NCI-H146 (cell line): ENCODE data around the gene COL18A1.
"Not testable (repeated sequence)": the region's sequence is repeated elsewhere in the genome, so short reads cannot be mapped to it uniquely, and the experiment has no call there.

Experiments
- DNase-seq: peaks from one replicate; lab custom pipeline; 2025; lab: John Stamatoyannopoulos, UW

The COL18A1 gene

DNA sequence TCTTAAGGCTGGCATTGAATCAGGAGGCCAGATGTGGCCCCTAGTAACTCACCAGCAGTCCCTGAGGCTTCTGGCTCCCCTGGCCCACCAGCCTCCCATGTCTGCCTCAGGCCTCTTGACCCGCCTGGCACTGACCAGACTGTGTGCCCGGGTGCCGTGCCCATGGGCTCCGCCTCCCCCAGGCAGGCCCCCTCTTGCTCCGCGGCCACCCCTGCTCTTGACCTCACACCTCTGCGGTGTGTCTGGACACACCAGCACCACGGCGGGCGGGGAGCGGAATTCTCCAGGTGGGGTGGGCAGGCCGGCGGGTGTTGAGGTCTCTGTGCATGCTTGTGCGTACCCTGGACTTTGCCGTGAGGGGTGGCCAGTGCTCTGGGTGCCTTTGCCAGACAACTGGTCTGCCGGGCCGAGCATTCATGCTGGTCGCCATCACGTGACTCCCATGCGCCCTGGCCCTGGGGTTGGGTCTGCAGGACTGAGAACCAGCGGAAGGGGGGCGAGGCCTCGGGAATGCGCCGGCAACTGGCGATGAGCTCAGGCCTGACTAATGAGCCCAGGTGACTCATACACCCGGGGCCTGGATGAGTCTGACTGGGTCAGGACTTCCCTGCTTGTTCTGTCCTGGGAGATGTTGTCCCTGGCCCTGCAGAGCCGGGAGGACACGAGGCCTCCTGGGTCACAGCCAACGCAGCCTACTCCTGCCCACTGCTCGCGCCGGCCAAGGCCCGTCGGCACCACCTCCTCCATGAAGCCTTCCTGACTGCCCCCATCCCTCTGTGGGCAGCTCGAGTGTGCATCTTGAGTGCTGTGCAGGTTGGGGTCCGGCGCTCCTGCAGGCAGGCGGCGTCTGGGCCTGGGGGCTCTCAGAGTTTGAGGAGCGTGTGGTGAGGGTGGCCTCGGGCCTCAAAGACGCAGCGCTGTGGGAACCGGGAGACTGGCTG is 22.6 kb downstream of the COL18A1 start:
- DNase-seq = no peak

GRCh38 chr21:45428534-45428933 is 23.6 kb downstream of the COL18A1 start:
- DNase-seq = no peak

DNA sequence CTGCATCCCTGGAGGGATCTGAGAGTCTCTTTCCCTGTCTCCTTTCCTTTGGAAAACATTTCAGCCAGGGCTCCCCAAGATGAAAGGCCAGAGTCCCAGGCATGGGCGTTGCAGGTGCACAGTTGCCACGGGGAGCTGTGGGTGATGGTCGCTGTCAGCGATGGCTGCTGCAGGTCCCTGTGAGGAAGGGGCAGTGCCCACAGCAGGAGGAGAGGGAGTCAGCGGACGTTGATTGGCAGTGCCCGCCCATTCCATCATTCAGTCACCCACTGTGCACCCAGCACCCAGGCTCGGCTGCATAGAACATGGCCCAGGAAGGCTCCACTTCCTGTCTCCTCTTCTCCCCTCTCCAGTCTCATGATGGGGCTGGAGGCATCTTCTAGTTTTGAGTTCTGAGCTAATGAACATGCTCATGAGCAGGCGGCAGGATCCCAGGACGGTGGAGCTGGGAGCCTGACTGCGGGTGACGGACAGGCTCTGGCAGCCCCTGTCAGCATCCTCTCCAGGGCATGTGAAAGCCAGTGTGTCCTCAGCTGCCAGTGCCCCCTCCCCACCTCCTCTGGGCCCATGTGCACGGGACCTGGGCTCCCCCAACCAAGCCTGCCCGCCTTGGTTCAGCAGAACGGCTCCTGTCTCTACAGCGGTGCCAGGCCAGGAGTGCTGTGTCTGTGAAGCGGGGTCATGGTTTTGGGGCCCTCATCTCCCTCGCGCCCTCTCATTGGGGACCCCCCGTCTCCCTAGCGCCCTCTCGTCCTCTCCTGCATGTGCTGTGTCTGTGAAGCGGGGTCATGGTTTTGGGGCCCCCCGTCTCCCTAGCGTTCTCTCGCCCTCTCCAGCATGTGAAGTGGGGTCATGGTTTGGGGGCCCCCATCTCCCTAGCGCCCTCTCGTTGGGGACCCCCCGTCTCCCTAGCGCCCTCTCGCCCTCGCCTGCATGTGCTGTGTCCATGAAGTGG is 24.5 kb downstream of the COL18A1 start:
- DNase-seq = no peak

DNA sequence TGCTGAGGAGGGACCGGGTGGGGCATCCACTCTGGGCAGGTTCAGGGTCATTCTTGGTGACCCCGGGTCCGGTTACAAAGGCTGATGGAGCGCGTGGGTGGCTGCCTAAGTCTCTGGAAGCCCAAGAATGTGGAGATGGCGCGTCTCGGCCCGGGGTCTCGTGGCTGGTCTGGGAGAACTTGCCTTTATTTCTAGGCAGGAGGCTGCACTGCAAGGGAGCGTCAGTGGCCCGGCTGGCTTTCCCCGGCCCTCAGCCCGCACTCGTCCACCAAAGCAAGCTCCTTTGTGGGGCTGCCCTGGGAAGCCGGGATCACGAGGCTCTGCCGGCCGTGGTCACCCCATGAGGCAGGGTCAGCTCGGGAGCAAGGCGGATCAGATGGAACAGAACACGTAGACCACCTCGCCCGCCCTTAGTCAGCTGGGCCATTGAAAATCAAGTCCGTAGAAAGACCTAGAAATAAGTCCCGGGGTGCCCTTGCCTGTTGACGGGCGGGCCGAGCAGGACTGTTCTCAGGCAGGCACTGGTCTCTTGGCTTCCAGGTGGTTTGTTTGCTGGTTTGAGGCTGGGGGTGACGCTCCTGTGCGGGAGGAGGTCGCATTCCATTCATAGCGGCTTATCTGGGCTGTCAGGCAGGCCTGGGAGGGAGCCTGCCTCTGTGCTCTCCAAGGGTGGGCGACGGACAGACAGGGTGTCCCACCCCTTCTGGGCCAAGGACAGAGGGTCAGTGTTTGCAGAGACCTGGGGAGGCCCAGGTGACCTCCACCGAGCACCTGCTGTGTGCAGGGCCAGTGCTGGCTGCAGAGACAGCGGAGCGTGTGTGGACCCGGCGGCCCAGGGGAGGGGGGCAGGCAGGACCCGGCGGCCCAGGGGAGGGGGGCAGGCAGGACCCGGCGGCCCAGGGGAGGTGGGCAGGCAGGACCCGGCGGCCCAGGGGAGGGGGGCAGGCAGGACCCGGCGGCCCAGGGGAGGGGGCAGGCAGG is 25.8 kb downstream of the COL18A1 start:
- DNase-seq = no peak

- no peak for DNase-seq
Observed at GRCh38 chr21:45431781-45432572, 27.0 kb downstream of the COL18A1 start.

DNA sequence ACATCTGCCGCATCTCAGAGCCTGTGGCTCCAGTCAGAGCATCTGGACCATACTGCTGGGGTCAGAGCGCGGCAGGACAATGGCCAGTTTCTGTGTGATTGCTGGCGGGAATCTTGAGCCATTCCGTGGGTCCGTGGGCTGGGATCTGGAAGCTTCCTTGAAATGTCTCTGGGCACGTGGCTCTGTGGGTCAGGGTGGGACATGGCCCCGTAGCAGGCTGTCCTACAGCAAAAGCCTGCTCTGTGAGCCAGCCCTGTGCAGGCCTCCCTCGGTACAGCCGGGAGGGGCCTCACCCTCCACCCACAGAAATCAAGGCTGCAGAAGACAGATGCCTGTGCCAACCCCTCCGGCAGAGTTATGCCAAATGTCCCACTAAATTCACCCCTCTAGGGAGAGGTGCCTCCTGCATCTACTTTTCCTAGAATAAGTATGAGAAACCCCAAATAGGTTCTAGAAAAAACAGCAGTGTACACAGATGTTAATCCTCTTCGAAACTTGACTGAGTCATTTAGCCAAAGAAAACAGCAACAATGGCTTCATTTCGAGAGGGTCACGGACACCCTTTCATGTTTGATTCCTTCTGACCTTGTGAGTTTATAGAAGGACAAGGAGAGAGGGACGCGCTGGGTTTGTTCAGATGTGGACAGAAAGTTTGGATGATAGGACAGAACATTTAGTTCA is 27.8 kb downstream of the COL18A1 start:
- DNase-seq = no peak

DNA sequence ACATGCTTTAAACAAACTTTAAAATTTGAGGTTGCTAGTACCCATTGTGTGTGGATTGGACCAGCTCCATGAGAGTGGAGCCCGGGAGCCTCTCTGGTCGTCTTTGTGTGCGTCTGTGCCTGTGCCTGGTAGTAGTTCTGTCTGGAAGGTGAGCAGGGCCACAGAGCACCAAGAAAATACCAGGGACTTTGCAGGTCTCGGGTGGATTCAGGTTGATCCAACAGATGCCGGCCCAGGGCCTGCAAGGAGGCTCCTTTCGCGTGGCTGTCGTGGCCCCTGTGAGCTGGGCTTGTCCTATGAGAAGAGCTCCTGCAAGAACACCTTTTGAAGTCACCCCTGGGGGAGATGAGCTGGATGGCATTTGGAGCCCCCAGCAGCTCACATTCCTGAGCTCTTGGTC is 28.3 kb downstream of the COL18A1 start:
- DNase-seq = no peak

GRCh38 chr21:45433911-45434644 is 29.1 kb downstream of the COL18A1 start:
- DNase-seq = no peak

- DNase-seq = no peak
Observed at GRCh38 chr21:45434645-45435217, 29.8 kb downstream of the COL18A1 start.

DNA sequence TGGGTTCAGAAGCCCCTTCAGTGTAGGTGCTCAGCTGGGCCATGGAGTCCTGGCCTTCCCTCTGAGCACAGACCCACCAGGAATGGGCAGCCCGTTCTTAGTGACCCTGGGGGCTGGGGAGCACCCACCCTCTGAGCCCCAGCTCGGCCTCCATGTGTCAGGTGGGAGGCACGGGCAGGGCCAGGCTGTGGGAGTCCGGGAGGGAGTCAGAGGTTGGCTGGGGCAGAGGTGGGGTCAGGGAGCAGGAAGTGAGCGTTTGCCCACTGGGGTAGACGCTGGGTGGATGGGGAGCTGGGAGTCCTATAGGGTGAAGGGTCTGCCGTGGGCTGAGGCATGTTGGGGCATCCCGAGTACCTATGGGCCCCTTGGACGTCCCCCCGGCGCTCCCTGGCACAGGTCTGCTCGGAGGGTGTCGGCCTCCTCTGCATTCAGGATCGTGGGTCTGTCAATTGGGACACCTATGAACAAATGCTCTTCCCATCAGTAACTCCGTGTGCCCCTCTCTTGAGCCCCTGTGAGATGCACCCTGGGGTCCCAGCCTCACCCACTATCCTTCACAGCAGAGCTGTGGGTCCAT is 30.5 kb downstream of the COL18A1 start:
- DNase-seq = no peak

GRCh38 chr21:45436351-45437065 is 31.5 kb downstream of the COL18A1 start:
- DNase-seq = no peak

- DNase-seq = not testable (repeated sequence)
Observed at GRCh38 chr21:45437844-45438243, 32.9 kb downstream of the COL18A1 start.

DNA sequence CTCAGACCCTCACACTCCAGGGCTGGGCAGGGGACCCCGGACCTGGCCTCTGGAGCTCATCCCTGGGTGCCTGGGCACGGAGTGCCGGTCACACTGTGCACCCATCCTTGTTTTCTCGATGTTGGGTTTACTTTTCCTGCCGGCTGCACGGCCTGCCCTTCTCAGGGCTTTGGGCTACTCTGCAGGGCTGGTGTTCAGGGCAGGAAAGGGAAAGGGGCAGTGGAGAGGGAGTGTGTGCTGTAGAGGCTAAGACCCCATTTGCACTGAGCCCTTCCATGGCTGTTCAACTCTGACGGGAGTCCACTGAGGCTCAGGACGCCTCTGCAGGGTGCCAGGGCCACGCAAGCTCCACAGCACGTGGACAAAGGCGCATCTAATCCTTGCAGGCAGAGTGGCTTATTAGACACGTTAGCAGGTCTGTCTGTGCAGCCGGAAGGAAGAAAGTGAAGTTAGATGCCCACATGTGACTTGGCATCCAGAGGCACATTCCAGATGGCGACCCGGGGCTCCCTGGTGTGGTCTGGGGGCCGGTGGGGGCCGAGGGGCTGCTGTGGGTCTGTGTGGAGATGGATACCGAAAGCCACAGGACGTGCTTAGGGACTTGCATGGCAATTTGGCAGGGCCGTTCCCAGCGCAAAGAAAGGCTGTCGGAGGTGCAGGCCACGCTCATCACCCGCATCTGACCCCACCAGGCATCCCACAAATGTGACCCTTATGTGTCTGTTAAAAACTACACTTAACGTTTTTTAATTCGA is 33.6 kb downstream of the COL18A1 start:
- DNase-seq = no peak

- DNase-seq = peak; percentile 20
Observed at GRCh38 chr21:45439161-45439872, 34.4 kb downstream of the COL18A1 start.

DNA sequence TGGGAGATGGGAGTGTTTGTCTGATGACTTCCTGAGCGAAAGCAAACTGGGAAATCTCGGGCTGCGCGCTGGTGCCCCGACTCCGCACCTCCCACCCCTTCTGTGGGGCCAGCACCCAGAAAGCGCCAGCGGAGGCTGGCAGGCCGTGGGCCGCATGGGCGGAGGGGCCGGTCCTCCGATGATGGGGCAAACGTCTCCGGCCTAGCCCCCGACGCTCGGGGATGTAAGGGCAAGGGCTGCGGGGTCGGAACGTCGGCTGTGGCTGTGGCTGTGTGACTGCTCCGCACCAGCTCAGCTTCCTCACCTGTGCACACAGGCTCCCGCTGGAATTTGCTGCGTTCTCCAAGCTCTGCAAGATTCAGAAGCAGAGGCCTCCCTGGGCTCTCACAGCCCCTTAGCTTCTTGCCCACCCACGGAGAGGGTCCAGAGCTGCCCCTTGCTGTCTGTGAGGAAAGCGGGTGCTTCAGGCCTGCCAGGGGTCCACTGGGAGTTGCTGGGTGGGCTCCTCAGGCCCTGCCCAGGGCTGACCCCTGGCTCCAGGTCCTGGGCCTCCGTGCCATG is 35.0 kb downstream of the COL18A1 start:
- DNase-seq = no peak

GRCh38 chr21:45440736-45441350 is 35.9 kb downstream of the COL18A1 start:
- no peak for DNase-seq
